ELR (cell line): ENCODE measurements around the gene SCARB2.

ENCODE experiments used
- DNase-seq: peaks from one replicate; pipeline ENCODE4 v3.0.0-alpha.2; 2015; ENCODE audit warnings: low read depth

SCARB2 gene

DNA sequence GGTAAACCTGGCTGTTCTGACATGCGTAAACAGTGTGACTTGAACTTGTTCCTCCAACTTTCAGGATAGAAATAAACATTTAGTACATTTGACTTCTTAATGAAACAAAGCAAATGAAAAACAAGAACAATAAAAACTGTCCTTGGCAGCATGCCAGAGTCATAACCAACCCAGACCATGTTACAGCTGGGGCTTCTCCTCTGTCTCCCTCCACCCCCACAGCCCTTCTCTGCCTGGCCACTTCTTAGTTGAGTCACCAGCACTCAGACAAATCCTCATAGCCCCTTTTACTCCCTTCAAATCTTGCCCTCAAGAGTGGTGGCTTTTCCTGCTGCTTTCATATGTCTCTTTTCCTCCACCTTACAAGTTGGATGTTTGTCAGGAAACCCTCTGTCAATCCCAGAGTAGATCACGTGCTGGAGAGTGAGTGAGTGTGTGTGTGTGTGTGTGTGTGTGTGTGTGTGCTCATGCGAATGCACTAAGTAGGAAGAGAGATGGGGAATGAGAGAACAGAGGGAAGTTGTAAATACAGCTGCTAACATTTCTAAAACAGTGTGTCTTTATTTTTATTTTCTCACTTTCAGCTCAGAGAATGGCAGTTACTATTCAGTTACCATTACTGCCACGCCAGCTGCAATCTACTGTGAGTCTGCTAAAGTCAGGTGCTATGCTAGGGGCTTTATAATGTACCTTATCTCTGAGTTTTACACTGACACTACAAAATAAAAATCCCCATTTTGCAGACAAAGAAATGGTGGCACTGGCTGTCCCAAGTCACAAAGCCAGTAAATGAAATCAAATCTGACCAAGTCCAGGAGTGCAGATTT is 15.0 kb downstream of the SCARB2 start:
- peak; percentile 67 for DNase-seq

DNA sequence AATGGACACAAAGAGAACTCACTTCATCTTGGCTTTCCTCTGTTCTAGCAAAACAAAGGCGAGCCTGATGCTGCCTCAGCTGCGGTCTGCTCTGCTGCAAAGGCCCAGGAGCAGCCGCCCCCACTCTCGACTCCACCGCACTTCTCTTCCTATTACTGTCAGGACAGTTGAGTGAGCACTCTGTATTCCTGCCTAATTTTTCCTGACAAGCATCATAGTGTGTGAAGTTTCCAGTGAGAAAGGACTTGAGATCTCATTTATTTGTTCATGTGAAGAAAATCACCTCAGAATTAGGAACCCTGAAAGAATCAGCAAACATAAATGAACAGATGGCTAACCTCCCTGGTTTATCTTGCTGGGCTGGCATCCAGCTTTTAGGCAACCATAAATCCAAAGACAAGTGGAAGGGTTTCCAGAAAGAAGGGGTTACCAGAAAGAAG is 15.6 kb downstream of the SCARB2 start:
- no peak for DNase-seq

GRCh38 chr4:76197031-76197743 is 16.4 kb downstream of the SCARB2 start:
- peak; percentile 68 for DNase-seq

- no peak for DNase-seq
These were observed 17.2 kb downstream of the SCARB2 start for GRCh38 chr4:76196376-76196775.

DNA sequence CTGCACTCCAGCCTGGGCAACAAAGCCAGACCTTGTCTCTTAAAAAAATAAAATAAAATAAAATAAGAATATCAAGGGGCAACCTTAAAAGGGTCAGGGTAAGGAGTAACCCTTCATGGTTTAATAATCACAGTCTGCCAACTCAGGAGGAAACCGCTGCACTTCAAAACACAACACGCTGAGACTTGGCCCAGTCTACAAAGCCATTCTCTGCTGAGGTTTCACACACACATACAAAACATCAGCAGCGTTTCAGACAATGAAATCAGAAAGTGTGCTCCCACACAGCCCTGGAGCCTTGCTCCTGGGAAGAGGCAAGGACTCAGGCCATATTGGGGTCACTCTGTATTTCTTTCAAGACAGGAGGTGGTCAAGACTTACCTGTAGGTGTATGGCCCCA is 18.3 kb downstream of the SCARB2 start:
- DNase-seq = no peak

GRCh38 chr4:76194325-76194724 is 19.3 kb downstream of the SCARB2 start:
- DNase-seq = peak; percentile 96

DNA sequence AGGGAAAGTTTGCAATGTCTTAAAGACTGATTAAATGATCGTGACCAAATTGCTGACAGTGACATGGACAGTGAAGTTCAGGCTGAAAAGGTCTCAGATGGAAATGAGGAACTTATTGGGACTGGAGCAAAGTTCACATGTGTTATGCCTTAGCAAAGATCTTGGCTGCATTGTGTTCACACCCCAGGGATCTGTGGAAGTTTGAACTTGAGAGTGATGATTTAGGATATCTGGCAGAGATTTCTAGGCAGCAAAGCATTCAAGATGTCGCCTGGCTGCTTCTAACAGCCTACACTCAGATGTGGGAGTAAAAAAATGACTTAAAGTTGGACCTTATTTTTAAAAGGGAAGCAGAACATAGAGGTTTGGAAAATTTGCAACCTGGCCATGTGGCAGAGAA is 21.4 kb downstream of the SCARB2 start:
- no peak for DNase-seq

- DNase-seq = no peak
These were observed 25.1 kb downstream of the SCARB2 start for GRCh38 chr4:76188557-76188956.

DNA sequence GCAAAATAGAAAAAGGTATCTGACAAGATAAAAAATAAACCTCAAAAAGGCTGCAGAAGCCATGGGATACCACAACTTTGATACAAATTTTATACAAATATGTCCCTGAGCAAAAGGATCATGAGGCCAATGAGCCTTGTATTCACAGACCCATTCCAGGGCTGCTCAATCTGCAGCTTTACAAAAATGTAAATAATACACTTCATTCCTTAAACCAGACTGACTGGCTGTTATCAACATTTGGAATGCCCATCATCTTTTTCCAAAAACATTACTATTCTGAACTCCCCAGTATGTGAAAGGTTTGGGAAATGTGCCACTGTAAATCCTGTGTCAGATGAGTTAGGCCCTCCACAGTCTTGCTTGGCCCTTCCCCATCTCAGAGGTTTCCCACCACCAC is 25.5 kb downstream of the SCARB2 start:
- no peak for DNase-seq

GRCh38 chr4:76187152-76187551 is 26.5 kb downstream of the SCARB2 start:
- DNase-seq = no peak

- DNase-seq = no peak
These were observed 31.2 kb downstream of the SCARB2 start for GRCh38 chr4:76182463-76182862.

DNA sequence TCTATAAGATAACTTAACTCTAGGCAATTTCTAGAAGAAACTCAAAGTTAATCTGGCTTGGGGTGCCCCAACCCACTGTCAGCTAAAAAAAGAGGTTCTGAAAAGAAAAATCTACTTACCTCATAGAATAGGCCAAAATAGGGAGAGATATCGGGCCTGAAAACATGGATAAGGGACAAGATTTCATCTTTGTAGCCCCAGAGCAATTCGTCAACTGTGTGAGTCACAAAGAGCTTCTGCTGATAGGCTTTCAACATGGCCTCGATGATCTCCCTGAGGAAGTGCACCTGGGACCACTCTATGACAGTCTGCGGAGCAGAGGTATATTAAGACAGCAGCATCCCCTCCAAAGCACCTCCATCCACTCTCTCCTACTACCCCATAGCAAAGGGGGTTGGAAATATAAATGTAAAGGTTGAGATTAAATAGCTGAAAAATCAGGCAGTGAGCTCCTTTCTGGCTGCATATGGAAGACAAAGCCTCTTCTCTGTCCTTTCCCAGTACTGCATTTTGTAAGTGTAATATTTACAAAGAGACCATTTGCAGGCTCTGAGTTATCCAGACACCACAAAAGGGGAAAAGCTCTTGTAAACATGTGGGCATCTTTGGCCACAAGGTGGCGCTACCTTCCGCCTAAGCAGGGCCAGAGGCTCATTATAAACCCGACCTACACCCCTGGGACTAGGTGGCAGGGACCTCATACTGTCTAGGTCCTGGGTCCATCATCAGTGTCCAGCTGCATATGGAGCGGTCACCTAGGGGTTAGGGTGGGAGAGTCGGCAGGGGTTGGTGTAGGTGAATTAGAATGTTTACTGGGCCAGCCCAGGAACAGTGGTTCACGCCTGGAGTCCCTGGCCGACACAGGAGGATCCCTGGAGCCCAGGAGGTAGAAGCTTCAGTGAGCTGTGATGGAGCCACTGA is 34.0 kb downstream of the SCARB2 start:
- peak; percentile 84 for DNase-seq

GRCh38 chr4:76178296-76178695 is 35.3 kb downstream of the SCARB2 start:
- no peak for DNase-seq

GRCh38 chr4:76177709-76178108 is 35.9 kb downstream of the SCARB2 start:
- no peak for DNase-seq

DNA sequence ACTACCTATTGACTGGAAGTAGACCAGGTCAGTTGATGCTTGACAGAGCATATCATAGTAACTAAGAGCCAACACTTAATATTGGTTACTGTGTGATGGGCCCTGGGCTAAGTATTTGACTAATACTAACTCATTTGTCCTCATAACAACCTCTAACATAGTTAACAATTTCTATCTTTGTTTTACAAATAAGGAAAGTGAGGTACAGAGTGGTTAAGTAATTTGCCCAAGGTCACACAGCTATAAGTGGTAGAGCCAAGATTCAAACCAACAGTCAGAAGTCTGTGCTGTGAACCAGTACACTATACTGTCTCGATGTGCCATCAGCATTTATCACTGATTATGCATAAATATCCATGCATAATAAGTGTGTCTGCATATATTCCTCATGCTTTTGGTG is 38.3 kb downstream of the SCARB2 start:
- no peak for DNase-seq

GRCh38 chr4:76174216-76174615 is 39.4 kb downstream of the SCARB2 start:
- no peak for DNase-seq

GRCh38 chr4:76168688-76169087 is 44.9 kb downstream of the SCARB2 start:
- DNase-seq = no peak

GRCh38 chr4:76166480-76166879 is 47.1 kb downstream of the SCARB2 start:
- DNase-seq = no peak

GRCh38 chr4:76160355-76160754 is 53.3 kb downstream of the SCARB2 start:
- DNase-seq = no peak

GRCh38 chr4:76156635-76157034 is 57.0 kb downstream of the SCARB2 start:
- no peak for DNase-seq

DNA sequence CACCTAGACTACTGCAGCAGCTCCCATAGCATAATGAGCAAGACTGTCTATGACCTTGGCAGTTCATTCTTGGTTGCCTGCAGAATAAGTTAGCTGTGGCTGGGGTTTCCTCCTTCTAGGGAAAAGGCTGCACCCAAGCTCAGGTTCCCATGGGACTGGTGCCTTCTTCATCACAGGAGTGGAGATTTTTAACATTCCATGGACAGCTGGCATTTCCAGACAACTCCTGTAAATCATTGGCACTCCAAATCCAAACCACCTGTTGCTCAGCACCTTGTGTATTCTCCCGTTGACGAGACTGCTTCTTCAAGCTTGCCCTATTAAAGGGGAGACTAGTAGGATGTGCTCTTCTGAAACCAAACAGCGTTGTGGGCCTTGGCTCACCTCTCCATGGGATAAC is 57.6 kb downstream of the SCARB2 start:
- no peak for DNase-seq

GRCh38 chr4:76153356-76153755 is 60.3 kb downstream of the SCARB2 start:
- no peak for DNase-seq
